ENCODE results near the gene RUNX3.

The RUNX3 gene

DNA sequence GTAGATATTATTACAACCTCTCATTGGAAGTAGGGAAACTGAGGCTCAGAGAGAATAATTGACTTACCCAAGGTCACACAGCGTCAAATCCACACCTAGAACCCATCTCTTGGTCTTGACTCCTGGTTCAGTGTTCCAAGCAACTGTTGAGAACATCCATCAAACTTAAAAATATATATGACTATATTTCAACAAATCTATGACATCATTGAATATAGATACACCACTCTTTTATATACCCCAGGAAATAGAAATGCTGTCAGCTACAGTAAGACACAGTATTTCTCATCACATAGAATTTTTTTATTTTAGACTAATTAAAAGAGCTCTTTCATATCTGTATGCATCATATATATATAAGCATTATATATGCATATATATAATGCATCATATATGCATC is 56.9 kb downstream of the RUNX3 start:
- no peak overlapping the region for H3K4me3 ChIP-seq (ENCODE audit: low read length)
- no peak for TF ChIP-seq CTCF (IDR thresholded peaks at IDR 0.05; ENCODE audit: low read length)
- no peak for TF ChIP-seq EZH2 (optimal IDR thresholded peaks at IDR 0.05; ENCODE audit: low read depth, low read length)
- no peak for TF ChIP-seq EZH2phosphoT487 (IDR thresholded peaks at IDR 0.05; ENCODE audit: low read length)
- DNase-seq, result no peak
- no peaks in the 10 kb centered on the region for H3K27me3 ChIP-seq (replicated peaks; ENCODE audit: insufficient read depth, low read length)
- H2AFZ ChIP-seq (ENCODE audit: low read length), result no peak overlapping the region
- H3K79me2 ChIP-seq (ENCODE audit: low read length), result no peaks in the 10 kb centered on the region
- no peaks in the 10 kb centered on the region for H3F3A ChIP-seq (ENCODE audit: insufficient read depth, low read length)
- no peaks in the 10 kb centered on the region for H3K9me3 ChIP-seq (replicated peaks; ENCODE audit: insufficient read depth, low read length)
- no peaks in the 10 kb centered on the region for H3K4me1 ChIP-seq (ENCODE audit: low read length)
- H3K36me3 ChIP-seq (replicated peaks; ENCODE audit: insufficient read depth, low read length), result no peaks in the 10 kb centered on the region
- H3K9me2 ChIP-seq (replicated peaks; ENCODE audit: insufficient read depth, low read length), result no peaks in the 10 kb centered on the region
- H3K4me2 ChIP-seq (ENCODE audit: low read depth, low read length), result no peak overlapping the region
- no peak overlapping the region for H3K27ac ChIP-seq (ENCODE audit: low read length)
- H3K9ac ChIP-seq (ENCODE audit: low read length), result no peak overlapping the region
- H4K20me1 ChIP-seq (ENCODE audit: insufficient read depth, low read length), result no peaks in the 10 kb centered on the region

DNA sequence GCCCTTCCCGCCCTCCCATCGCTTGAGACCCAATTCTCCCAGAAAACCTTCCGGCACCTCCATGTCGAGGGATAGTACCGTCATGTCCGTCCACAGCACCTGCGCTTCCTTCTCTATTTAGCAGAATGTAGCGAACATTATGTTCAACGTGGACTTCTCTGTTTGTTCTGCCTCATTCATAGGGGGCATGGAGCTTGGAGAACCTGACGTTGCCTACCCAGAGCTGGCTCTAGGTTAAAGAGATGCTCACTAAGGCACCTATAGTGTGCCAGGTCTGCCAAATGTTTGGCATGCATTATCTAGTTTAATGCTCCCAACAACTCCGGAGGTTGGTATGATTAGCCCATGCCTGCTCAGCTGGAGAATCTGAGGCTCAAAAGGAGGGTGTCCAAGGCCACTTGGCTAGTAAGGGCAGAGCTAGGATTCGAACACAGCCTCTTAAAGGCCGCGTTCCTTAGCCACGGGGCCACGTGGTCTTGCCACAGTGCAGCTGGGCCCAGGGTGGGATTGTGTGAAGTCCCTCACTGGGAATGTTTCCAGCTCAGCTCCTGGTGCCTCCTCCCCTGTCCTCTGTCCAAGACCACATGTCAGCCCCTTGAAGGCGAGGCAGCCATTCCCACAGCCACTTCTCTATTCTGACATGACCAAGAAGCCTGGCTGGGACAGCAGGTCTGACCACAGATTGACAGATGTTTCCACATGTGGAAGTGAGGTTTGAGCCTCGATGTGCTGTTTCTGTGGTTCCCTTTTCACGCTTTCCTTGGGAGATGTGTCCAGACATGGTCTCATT is 57.8 kb downstream of the RUNX3 start:
- Histone ChIP-seq H3K36me3 (replicated peaks; ENCODE audit: insufficient read depth, low read length) (no peaks in the 10 kb centered on the region), H3K4me1 (ENCODE audit: low read length) (no peaks in the 10 kb centered on the region), H4K20me1 (ENCODE audit: insufficient read depth, low read length) (no peaks in the 10 kb centered on the region), H2AFZ (ENCODE audit: low read length) (no peak overlapping the region), H3K4me2 (ENCODE audit: low read depth, low read length) (no peak overlapping the region), H3K4me3 (ENCODE audit: low read length) (no peak overlapping the region), H3K27me3 (replicated peaks; ENCODE audit: insufficient read depth, low read length) (no peaks in the 10 kb centered on the region), H3K27ac (ENCODE audit: low read length) (no peak overlapping the region), H3K9me2 (replicated peaks; ENCODE audit: insufficient read depth, low read length) (no peaks in the 10 kb centered on the region), H3F3A (ENCODE audit: insufficient read depth, low read length) (no peaks in the 10 kb centered on the region), H3K79me2 (ENCODE audit: low read length) (no peaks in the 10 kb centered on the region), H3K9ac (ENCODE audit: low read length) (no peak overlapping the region), H3K9me3 (replicated peaks; ENCODE audit: insufficient read depth, low read length) (no peaks in the 10 kb centered on the region)
- no peak for DNase-seq
- no peak for TF ChIP-seq EZH2 (optimal IDR thresholded peaks at IDR 0.05; ENCODE audit: low read depth, low read length)
- no peak for TF ChIP-seq CTCF (IDR thresholded peaks at IDR 0.05; ENCODE audit: low read length)
- TF ChIP-seq EZH2phosphoT487 (IDR thresholded peaks at IDR 0.05; ENCODE audit: low read length), result no peak

DNA sequence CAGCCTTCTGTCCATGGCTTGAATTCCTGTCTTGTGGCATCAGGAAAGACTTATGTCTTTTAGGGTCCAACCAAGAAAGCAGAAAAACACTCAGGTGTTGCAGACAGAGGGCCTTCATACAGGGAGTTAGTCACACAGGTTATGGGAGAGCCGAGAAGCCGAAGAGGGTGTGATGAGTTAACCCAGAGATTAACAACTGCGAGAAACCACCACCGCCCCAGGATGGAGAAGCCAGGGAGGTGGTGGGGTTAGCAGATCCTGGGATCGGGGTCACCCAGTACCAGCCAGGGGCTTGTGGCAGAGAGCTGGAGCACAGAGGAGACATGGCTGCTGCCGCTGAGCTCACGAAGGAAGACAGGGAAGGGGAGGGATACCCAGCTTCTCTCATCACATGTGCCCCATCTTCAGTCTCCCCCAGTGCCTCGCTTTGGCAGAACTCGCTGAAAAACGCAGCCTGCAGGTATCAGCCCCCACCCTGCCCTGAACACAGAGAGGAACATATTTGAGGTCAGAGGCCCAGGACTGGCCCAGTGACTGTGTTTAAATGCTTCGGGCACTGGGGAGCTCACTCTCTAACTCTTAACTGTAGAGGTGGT is 58.7 kb downstream of the RUNX3 start:
- H3K9me3 ChIP-seq (replicated peaks; ENCODE audit: insufficient read depth, low read length), result no peaks in the 10 kb centered on the region
- H3K9ac ChIP-seq (ENCODE audit: low read length), result no peak overlapping the region
- H3K4me3 ChIP-seq (ENCODE audit: low read length), result no peak overlapping the region
- no peaks in the 10 kb centered on the region for H4K20me1 ChIP-seq (ENCODE audit: insufficient read depth, low read length)
- no peaks in the 10 kb centered on the region for H3K27me3 ChIP-seq (replicated peaks; ENCODE audit: insufficient read depth, low read length)
- no peak overlapping the region for H3K27ac ChIP-seq (ENCODE audit: low read length)
- H2AFZ ChIP-seq (ENCODE audit: low read length), result no peak overlapping the region
- no peak overlapping the region for H3K4me2 ChIP-seq (ENCODE audit: low read depth, low read length)
- no peaks in the 10 kb centered on the region for H3K79me2 ChIP-seq (ENCODE audit: low read length)
- TF ChIP-seq EZH2 (optimal IDR thresholded peaks at IDR 0.05; ENCODE audit: low read depth, low read length) (no peak), CTCF (IDR thresholded peaks at IDR 0.05; ENCODE audit: low read length) (no peak), EZH2phosphoT487 (IDR thresholded peaks at IDR 0.05; ENCODE audit: low read length) (no peak)
- no peaks in the 10 kb centered on the region for H3K4me1 ChIP-seq (ENCODE audit: low read length)
- no peaks in the 10 kb centered on the region for H3F3A ChIP-seq (ENCODE audit: insufficient read depth, low read length)
- H3K9me2 ChIP-seq (replicated peaks; ENCODE audit: insufficient read depth, low read length), result no peaks in the 10 kb centered on the region
- no peaks in the 10 kb centered on the region for H3K36me3 ChIP-seq (replicated peaks; ENCODE audit: insufficient read depth, low read length)
- no peak for DNase-seq
